Neural crest cell (in vitro differentiated cells): ENCODE results near the gene ARHGAP21. TPM values are rescaled to one million over a fixed set of nuclear protein-coding genes. Genes with fewer than 3 reads are reported as not detected.

Experiments used
- DNase-seq: peaks from one replicate; pipeline ENCODE4 v3.0.0; 2021; ENCODE audit warnings: low read depth, mixed read lengths, low spot score
- H3K27ac Mint-ChIP-seq: one replicate; pipeline ENCODE4 v1.8.0; 2021; ENCODE audit warnings: mild to moderate bottlenecking, mixed read lengths; ENCODE audit not compliant: unreplicated experiment
- H3K27me3 Mint-ChIP-seq: 2 replicates; pipeline ENCODE4 v1.8.0; 2021; ENCODE audit warnings: low read depth, mild to moderate bottlenecking, mixed read lengths
- H3K36me3 Mint-ChIP-seq: 2 replicates; pipeline ENCODE4 v1.8.0; 2021; ENCODE audit warnings: low read depth, mild to moderate bottlenecking, mixed read lengths
- H3K4me1 Mint-ChIP-seq: 2 replicates; pipeline ENCODE4 v1.8.0; 2021; ENCODE audit warnings: mixed read lengths
- H3K4me3 Mint-ChIP-seq: one replicate; pipeline ENCODE4 v1.8.0; 2021; ENCODE audit warnings: mild to moderate bottlenecking, mixed read lengths
- H3K9me3 Mint-ChIP-seq: 2 replicates; pipeline ENCODE4 v1.8.0; 2021; ENCODE audit warnings: mixed read lengths
- CTCF ChIP-seq: fragments of 200-600 bp; sonication (generic); conservative IDR thresholded peaks from 2 replicates; pipeline ENCODE4 v1.5.0; 2021; ENCODE audit warnings: antibody characterized with exemption, mild to moderate bottlenecking
- total RNA-seq: library from RNA; stranded (reverse); gene quantifications from 2 replicates; pipeline ENCODE4 v1.2.1, GENCODE V29; 2021

Gene ARHGAP21
- total RNA-seq, 1 donor from 2014 or later: 108 TPM

GRCh38 chr10:24683554-24683953 lies 40.1 kb downstream of the ARHGAP21 start:
- no peak for DNase-seq
- H3K9me3 Mint-ChIP-seq: no peaks in the 10 kb centered on the region
- H3K4me3 Mint-ChIP-seq: no peak overlapping the region

GRCh38 chr10:24681572-24682088 lies 42.1 kb downstream of the ARHGAP21 start:
- Mint-ChIP-seq H3K27me3 (no peaks in the 10 kb centered on the region), H3K27ac (no peak overlapping the region), H3K4me3 (no peak overlapping the region), H3K9me3 (peaks cover 5% of the 10 kb centered on the region), H3K36me3 (peaks cover 11% of the 10 kb centered on the region), H3K4me1 (peaks cover 5% of the 10 kb centered on the region)
- no peak for TF ChIP-seq CTCF
- no peak for DNase-seq

More at GRCh38 chr10:24683554-24683953, 40.1 kb downstream of the ARHGAP21 start:
- H3K36me3 Mint-ChIP-seq: peaks cover 4% of the 10 kb centered on the region
- TF ChIP-seq CTCF: no peak
- no peaks in the 10 kb centered on the region for H3K27me3 Mint-ChIP-seq
- no peaks in the 10 kb centered on the region for H3K4me1 Mint-ChIP-seq
- H3K27ac Mint-ChIP-seq: no peak overlapping the region

GRCh38 chr10:24680647-24681524 lies 42.8 kb downstream of the ARHGAP21 start:
- no peaks in the 10 kb centered on the region for H3K27me3 Mint-ChIP-seq
- H3K27ac Mint-ChIP-seq: no peak overlapping the region
- TF ChIP-seq CTCF: no peak
- H3K4me1 Mint-ChIP-seq: peaks cover 5% of the 10 kb centered on the region
- no peak overlapping the region for H3K4me3 Mint-ChIP-seq
- H3K36me3 Mint-ChIP-seq: peaks cover 9% of the 10 kb centered on the region
- peaks cover 5% of the 10 kb centered on the region for H3K9me3 Mint-ChIP-seq
- DNase-seq: no peak

GRCh38 chr10:24678757-24679156 lies 44.9 kb downstream of the ARHGAP21 start:
- peaks cover 18% of the 10 kb centered on the region for H3K36me3 Mint-ChIP-seq
- DNase-seq: no peak
- peaks cover 5% of the 10 kb centered on the region for H3K9me3 Mint-ChIP-seq
- no peaks in the 10 kb centered on the region for H3K27me3 Mint-ChIP-seq
- no peak overlapping the region for H3K4me3 Mint-ChIP-seq
- TF ChIP-seq CTCF: no peak
- peaks cover 5% of the 10 kb centered on the region for H3K4me1 Mint-ChIP-seq
- no peak overlapping the region for H3K27ac Mint-ChIP-seq

GRCh38 chr10:24674892-24675632 lies 48.6 kb downstream of the ARHGAP21 start:
- no peak overlapping the region for H3K27ac Mint-ChIP-seq
- H3K27me3 Mint-ChIP-seq: no peaks in the 10 kb centered on the region
- no peak for TF ChIP-seq CTCF
- no peak overlapping the region for H3K4me3 Mint-ChIP-seq
- DNase-seq: no peak
- peaks cover 22% of the 10 kb centered on the region for H3K36me3 Mint-ChIP-seq
- H3K9me3 Mint-ChIP-seq: peaks cover 5% of the 10 kb centered on the region
- peaks cover 22% of the 10 kb centered on the region for H3K4me1 Mint-ChIP-seq
